ENCODE results near the gene NAV2. TPM values are rescaled to one million over a fixed set of nuclear protein-coding genes. Genes with fewer than 3 reads are reported as not detected.

The NAV2 gene
- total RNA-seq, 1 experiment from 2014 or later, result 46.3 TPM

- no peak overlapping the region for H2BK5ac ChIP-seq (ENCODE audit: insufficient read length, low read length)
- H4K5ac ChIP-seq (ENCODE audit: insufficient read length, low read depth, low read length), result no peak overlapping the region
- peak overlapping the region; percentile 54 for H3K14ac ChIP-seq (ENCODE audit: insufficient read depth, low read length)
- Mint-ChIP-seq H3K27ac (peak overlapping the region in 2 of 3 experiments; percentile 36 to 80; a peak in 4 of 7 replicates), H3K4me1 (peaks cover 55 to 57% of the 10 kb centered on the region in 2 experiments), H3K4me3 (peak overlapping the region; percentile 75 to 89), H3K36me3 (ENCODE audit: insufficient read depth in 1 of 3, low read depth in 3 of 3) (no peaks in the 10 kb centered on the region; a peak in 2 of 7 replicates), H3K27me3 (ENCODE audit: low read depth) (peaks cover 28% of the 10 kb centered on the region), H3K9me3 (no peaks in the 10 kb centered on the region; a peak in 1 of 5 replicates)
- peak overlapping the region; percentile 72 for H3K4me2 ChIP-seq (ENCODE audit: insufficient read depth, insufficient read length, low read length)
- peaks cover 49% of the 10 kb centered on the region for H3K4me1 ChIP-seq (ENCODE audit: insufficient read depth, low read length)
- H4K91ac ChIP-seq (ENCODE audit: insufficient read length, low read depth, low read length), result no peak overlapping the region
- H3K9me3 ChIP-seq (ENCODE audit: control insufficient read depth, low read depth, low read length), result no peaks in the 10 kb centered on the region
- H4K20me1 ChIP-seq (ENCODE audit: control insufficient read depth, insufficient read depth, insufficient read length), result no peaks in the 10 kb centered on the region
- no peak overlapping the region for H2AK5ac ChIP-seq (ENCODE audit: insufficient read length, low read length)
- H2BK120ac ChIP-seq (ENCODE audit: low read depth, low read length, poor library complexity, severe bottlenecking), result no peak overlapping the region
- no peak overlapping the region for H3K27ac ChIP-seq (ENCODE audit: insufficient read length, low read depth, low read length)
- no peak overlapping the region for H4K8ac ChIP-seq (replicated peaks; ENCODE audit: insufficient read length, low read depth, low read length)
- H2BK12ac ChIP-seq (ENCODE audit: insufficient read length, low read depth, low read length), result no peak overlapping the region
- H3K23me2 ChIP-seq (ENCODE audit: insufficient read length, low read depth, low read length, poor library complexity, severe bottlenecking), result peaks cover 11% of the 10 kb centered on the region
- no peak overlapping the region for H3T11ph ChIP-seq (ENCODE audit: low read length)
- no peaks in the 10 kb centered on the region for H3K79me1 ChIP-seq (ENCODE audit: insufficient read depth, low read depth, low read length, poor library complexity, severe bottlenecking)
- no peak overlapping the region for H2BK15ac ChIP-seq (ENCODE audit: low read depth, low read length)
- DNase-seq, result no peak
- H3K4ac ChIP-seq (ENCODE audit: low read depth, low read length), result no peak overlapping the region
- no peak overlapping the region for H3K56ac ChIP-seq (ENCODE audit: insufficient read length, low read depth, low read length)
- no peak overlapping the region for H3K9ac ChIP-seq (ENCODE audit: extremely low read depth, insufficient read length, low read length)
- no peak overlapping the region for H3K18ac ChIP-seq (ENCODE audit: insufficient read length, low read depth, low read length)
- H3K79me2 ChIP-seq (ENCODE audit: insufficient read depth, low read length), result peaks cover 10% of the 10 kb centered on the region; the same call in 1 of the 2 replicates
- no peaks in the 10 kb centered on the region for H3K27me3 ChIP-seq (ENCODE audit: insufficient read depth, low read length)
- H3K23ac ChIP-seq (ENCODE audit: insufficient read length, low read depth, low read length), result no peak overlapping the region
- no CpG with 5 or more reads among the region's 6 CpGs for WGBS (ENCODE audit: extremely low coverage, insufficient read length, low lambda C conversion rate)
- no peak overlapping the region for H2BK20ac ChIP-seq (ENCODE audit: low read depth, low read length, poor library complexity, severe bottlenecking)
- TF ChIP-seq CTCF (conservative IDR thresholded peaks at IDR 0.05), result no peak
- no peak overlapping the region for H2AFZ ChIP-seq (ENCODE audit: low read length)
These were observed 311.7 kb downstream of the NAV2 start for GRCh38 chr11:20024172-20024935.
